Heart right ventricle (tissue), 16 donors: Measurements from ENCODE around the gene SGSH. TPM values are rescaled to one million over a fixed set of nuclear protein-coding genes. Genes with fewer than 3 reads are reported as not detected.
A peak's percentile ranks its signal among the peaks of the same experiment; 100 is the strongest.

Experiments used
- ATAC-seq, 8 donors: fragments of 200-7000 bp; cut with Tn5 transposase; one replicate each; pipeline ENCODE4 v1.9.1; 2020; ENCODE audit warnings: mild to moderate bottlenecking in 8 of 8, moderate library complexity in 8 of 8, moderate number of reproducible peaks in 1 of 8
- DNase-seq, 2 donors: peaks; one replicate each; pipeline ENCODE4 v3.0.0-alpha.2; 2020
- H3K27ac ChIP-seq, 10 donors: fragments of 200-600 bp; sonication (generic) in 2 of 10; one replicate each; pipeline versions ENCODE4 v1.5.0 to v1.8.0; 2020 to 2022; ENCODE audit warnings: mild to moderate bottlenecking in 3 of 10
- H3K27me3 ChIP-seq, 7 donors: fragments of 200-600 bp; one replicate each; pipeline ENCODE4 v1.8.0; 2021 to 2022; ENCODE audit warnings: mild to moderate bottlenecking in 2 of 7
- H3K36me3 ChIP-seq, 9 donors: fragments of 200-600 bp; sonication (generic) in 1 of 9; one replicate each; pipeline versions ENCODE4 v1.5.0 to v1.8.0; 2020 to 2022; ENCODE audit warnings: mild to moderate bottlenecking in 2 of 9
- H3K4me1 ChIP-seq, 9 donors: fragments of 200-600 bp; sonication (generic) in 1 of 9; one replicate each; pipeline versions ENCODE4 v1.5.0 to v1.8.0; 2020 to 2022; ENCODE audit warnings: mild to moderate bottlenecking in 4 of 9
- H3K4me3 ChIP-seq, 10 donors: fragments of 200-600 bp; sonication (generic) in 2 of 10; one replicate each; pipeline versions ENCODE4 v1.5.0 to v1.8.0; 2020 to 2022; ENCODE audit warnings: mild to moderate bottlenecking in 7 of 10, moderate library complexity in 2 of 10
- H3K9me3 ChIP-seq, 11 donors: fragments of 200-600 bp in 10 of 11; sonication (generic) in 2 of 11; one replicate each; pipeline versions ENCODE4 v1.5.0 to v1.8.0; 2013 to 2022; ENCODE audit warnings: mild to moderate bottlenecking in 2 of 11, control low read depth in 1 of 11, moderate library complexity in 1 of 11
- CTCF ChIP-seq, 9 donors: fragments of 200-600 bp; sonication (generic) in 2 of 9; IDR thresholded peaks; one replicate each; pipeline versions ENCODE4 v1.5.0 to v1.8.0; 2021 to 2022; ENCODE audit warnings: antibody characterized with exemption in 9 of 9, mild to moderate bottlenecking in 5 of 9, moderate library complexity in 1 of 9
- WGBS, 2 donors: extraction: QIAGEN DNeasy Blood & Tissue Kit; methylation state at CpG; one replicate each; pipeline ENCODE4 v1.1.7; 2013; ENCODE audit warnings: inconsistent platforms in 1 of 2; 5-methylcytosine and 5-hydroxymethylcytosine counted together
- intact Hi-C, 10 donors: fragments of 100-400 bp; cut with DNase I; formaldehyde crosslinking; loops; one replicate each; pipeline versions ENCODE4 v1.11.1 to v1.14.2; 2022
- polyA plus RNA-seq, 2 donors: library from polyadenylated mRNA; stranded (reverse); fragments of 200-250 nt; gene quantifications; one replicate each; pipeline ENCODE4 v1.2.3, GENCODE V29; 2013
- total RNA-seq, 10 donors: library from RNA; stranded (reverse); fragmentation: NEBNext Ultra II Directional in 3 of 10; extraction: Animal tissue kit (Norgen Biotek cat#: 25700) in 3 of 10; gene quantifications; one replicate each; pipeline versions ENCODE4 v1.2.1 to v1.2.4, GENCODE V29; 2021 to 2023
- donor health status: Arrhythmogenic right ventricular cardiomyopathy.
- donor health status: ischemic (EF 13 %, LVEDD 7.1; RV severe dilation, severe dysfunction).
- donor health status: healthy with polysubstance abuse.
- donor health status: DM: no; HTN: yes; CAD: no.
- donor health status: DM: no; HTN: no; CAD: no.
- donor health status: ischemic (EF 25% LVEDD 6.9; RV normal size, moderate dysfunction).
- donor health status: ischemic (EF 25% LVEDD 5.7; RV mildly dilated, moderate dysfunction).
- donor health status: healthy.
- donor health status: DM: yes; HTN: yes; CAD: no.
- donor health status: Ischemic cardiomyopathy.
- donor health status: ischemic (EF 35%, LVEDD 5.7; RV mildly dilated, moderate dysfunction).
- donor health status: nonischemic (EF 11% LVEDD 7.7; RV severe dilation, severe dysfunction).
- donor health status: DM: yes; HTN: yes; CAD: no.
- donor health status: PGD.
- donor health status: ischemic (EF 29% LVEDD 5.4; RV normal size, mild dysfunction).
- donor health status: nonischemic (EF 23%, LVEDD 6.1; RV moderate dilation, normal function).

Gene SGSH
- total and polyA plus RNA-seq, 12 donors = 7.3 to 21.7 (median 14.0) TPM

DNA sequence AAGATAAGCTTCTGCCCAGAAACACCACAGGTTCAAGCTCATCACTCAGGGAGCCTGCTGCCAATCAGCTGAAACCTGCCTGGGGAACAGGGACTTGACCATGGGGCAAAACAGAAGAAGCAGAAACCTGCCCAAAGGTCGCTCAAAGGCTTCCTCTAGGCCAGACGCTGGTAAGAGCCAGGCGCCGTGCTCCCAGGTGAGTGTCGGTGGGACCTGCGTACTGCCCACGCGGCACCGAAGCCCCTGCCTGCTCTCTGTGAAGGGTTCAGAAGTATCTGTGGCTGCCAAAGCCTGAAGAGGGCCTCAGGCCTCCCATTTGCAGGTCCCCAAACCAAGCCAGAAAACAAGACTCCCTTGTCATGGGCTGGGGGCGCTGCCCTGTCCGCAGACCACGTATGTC is 10.4 kb downstream of the SGSH start:
- Histone ChIP-seq H3K36me3 (peaks cover 0 to 71% (median 24%) of the 10 kb centered on the region in 9 donors), H3K27ac (no peak overlapping the region), H3K4me1 (peaks cover 0 to 18% (median 0%) of the 10 kb centered on the region in 9 donors), H3K4me3 (no peak overlapping the region), H3K27me3 (no peaks in the 10 kb centered on the region), H3K9me3 (no peaks in the 10 kb centered on the region)
- 86 to 96% methylated on average over 12 of the region's 12 CpGs for WGBS, 2 donors
- ATAC-seq = no peak
- DNase-seq = no peak
- TF ChIP-seq CTCF (IDR thresholded peaks at IDR 0.05) = no peak
- intact Hi-C loops = loop anchor here in 1 of 10 donors (10.0 kb wide), 1 partner anchor 55 kb away; the partner anchor contains the start of gene RNF213

- no peak for TF ChIP-seq CTCF (IDR thresholded peaks at IDR 0.05)
- H3K4me1 ChIP-seq = peaks cover 0 to 7% (median 0%) of the 10 kb centered on the region in 9 donors
- ATAC-seq = peak in 1 of 8 donors; percentile 10
- 95 to 97% methylated on average over 16 of the region's 16 CpGs for WGBS, 2 donors
- intact Hi-C loops = no loop called here
- no peaks in the 10 kb centered on the region for H3K9me3 ChIP-seq
- DNase-seq = no peak
- H3K27ac ChIP-seq = no peak overlapping the region
- H3K27me3 ChIP-seq = no peaks in the 10 kb centered on the region
- H3K36me3 ChIP-seq = peaks cover 0 to 54% (median 19%) of the 10 kb centered on the region in 9 donors
- H3K4me3 ChIP-seq = no peak overlapping the region
These were observed 12.1 kb downstream of the SGSH start for GRCh38 chr17:80208050-80208449.

- DNase-seq = no peak
- Histone ChIP-seq H3K9me3 (no peaks in the 10 kb centered on the region), H3K27ac (no peak overlapping the region), H3K27me3 (no peaks in the 10 kb centered on the region), H3K4me1 (peaks cover 0 to 6% (median 0%) of the 10 kb centered on the region in 9 donors), H3K4me3 (no peak overlapping the region), H3K36me3 (peaks cover 0 to 32% (median 8%) of the 10 kb centered on the region in 9 donors)
- no peak for ATAC-seq
- WGBS, 2 donors = 93 to 94% methylated on average over 13 of the region's 13 CpGs
- intact Hi-C loops = no loop called here
- no peak for TF ChIP-seq CTCF (IDR thresholded peaks at IDR 0.05)
These were observed 14.3 kb downstream of the SGSH start for GRCh38 chr17:80205811-80206210.

DNA sequence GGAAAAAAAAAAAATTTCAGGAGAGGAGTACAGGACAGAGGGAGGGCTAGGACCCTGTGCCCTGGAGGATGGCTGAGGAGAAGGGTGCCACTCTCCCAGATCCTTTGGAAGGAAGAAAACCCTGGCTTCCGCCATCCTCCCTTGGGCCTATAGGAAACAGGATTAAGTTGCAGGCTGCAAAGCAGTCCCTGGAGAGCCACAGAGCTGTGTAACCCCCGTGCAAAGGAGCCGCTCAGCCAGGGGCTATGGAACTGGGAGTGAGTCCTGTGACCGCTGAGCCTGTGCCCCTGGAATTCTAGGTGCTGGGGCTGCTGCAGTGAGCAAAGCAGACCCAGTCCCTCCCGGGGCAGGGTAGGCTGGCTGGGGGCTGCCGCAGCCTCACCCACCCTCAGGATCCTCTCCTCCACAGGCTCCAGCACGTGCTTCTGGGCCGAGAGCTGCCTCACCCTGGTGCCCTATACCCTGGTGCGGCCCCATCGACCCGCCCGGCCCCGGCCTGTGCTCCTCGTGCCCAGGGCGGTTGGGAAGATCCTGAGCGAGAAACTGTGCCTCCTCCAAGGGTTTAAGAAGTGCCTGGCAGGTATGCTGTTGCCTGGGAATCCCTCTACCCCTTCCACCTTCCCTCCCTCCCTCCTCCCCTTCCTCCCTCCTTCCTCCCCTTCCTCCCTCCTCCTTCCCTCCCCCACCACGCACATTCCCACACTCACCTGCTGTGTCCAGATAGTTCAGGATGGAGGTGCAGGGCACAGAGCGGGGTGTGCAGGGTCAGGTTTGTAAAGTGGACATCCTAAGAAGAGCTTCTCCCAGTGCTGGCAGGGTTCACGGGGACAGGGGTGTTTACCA is 15.3 kb downstream of the SGSH start:
- no peak for TF ChIP-seq CTCF (IDR thresholded peaks at IDR 0.05)
- ATAC-seq (no peak), DNase-seq (no peak)
- H3K4me1 ChIP-seq = peaks cover 0 to 6% (median 0%) of the 10 kb centered on the region in 9 donors
- H3K27ac ChIP-seq = no peak overlapping the region
- no peaks in the 10 kb centered on the region for H3K9me3 ChIP-seq
- peaks cover 0 to 22% (median 0%) of the 10 kb centered on the region in 9 donors for H3K36me3 ChIP-seq
- H3K27me3 ChIP-seq = no peaks in the 10 kb centered on the region
- H3K4me3 ChIP-seq = no peak overlapping the region
- intact Hi-C loops = no loop called here
- 85 to 90% methylated on average over 18 to 19 of the region's 19 CpGs for WGBS, 2 donors
